Measurements from ENCODE around the gene RALGPS1.

GRCh38 chr9:127267793-127268525, 353.4 kb downstream of the RALGPS1 start:
- TF ChIP-seq, protein P1, sequence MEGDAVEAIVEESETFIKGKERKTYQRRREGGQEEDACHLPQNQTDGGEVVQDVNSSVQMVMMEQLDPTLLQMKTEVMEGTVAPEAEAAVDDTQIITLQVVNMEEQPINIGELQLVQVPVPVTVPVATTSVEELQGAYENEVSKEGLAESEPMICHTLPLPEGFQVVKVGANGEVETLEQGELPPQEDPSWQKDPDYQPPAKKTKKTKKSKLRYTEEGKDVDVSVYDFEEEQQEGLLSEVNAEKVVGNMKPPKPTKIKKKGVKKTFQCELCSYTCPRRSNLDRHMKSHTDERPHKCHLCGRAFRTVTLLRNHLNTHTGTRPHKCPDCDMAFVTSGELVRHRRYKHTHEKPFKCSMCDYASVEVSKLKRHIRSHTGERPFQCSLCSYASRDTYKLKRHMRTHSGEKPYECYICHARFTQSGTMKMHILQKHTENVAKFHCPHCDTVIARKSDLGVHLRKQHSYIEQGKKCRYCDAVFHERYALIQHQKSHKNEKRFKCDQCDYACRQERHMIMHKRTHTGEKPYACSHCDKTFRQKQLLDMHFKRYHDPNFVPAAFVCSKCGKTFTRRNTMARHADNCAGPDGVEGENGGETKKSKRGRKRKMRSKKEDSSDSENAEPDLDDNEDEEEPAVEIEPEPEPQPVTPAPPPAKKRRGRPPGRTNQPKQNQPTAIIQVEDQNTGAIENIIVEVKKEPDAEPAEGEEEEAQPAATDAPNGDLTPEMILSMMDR (IDR thresholded peaks at IDR 0.05), result no peak
- no peak for TF ChIP-seq POLR2A (IDR thresholded peaks at IDR 0.05)
